ENCODE results near the gene USP7.
"Not testable (repeated sequence)": the region's sequence is repeated elsewhere in the genome, so short reads cannot be mapped to it uniquely, and the experiment has no call there.

The USP7 gene

DNA sequence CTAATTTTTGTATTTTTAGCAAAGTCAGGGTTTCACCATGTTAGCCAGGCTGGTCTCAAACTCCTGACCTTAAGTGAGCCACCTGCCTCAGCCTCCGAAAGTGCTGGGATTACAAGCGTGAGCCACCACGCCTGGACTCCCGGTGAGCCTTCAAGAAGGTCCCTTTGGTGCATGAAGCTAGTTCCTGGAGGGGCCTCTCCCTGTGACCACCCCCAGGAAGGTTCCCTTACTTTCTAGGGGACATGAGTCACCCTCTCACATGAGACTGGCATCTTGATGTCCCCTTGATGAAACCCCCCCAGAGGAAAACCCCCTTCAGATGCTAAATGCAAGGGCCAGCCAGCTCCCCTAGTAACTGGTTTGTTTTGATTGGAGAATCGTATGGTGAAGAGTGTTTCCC, 107.7 kb downstream of the USP7 start:
- DNase-seq, result no peak

DNA sequence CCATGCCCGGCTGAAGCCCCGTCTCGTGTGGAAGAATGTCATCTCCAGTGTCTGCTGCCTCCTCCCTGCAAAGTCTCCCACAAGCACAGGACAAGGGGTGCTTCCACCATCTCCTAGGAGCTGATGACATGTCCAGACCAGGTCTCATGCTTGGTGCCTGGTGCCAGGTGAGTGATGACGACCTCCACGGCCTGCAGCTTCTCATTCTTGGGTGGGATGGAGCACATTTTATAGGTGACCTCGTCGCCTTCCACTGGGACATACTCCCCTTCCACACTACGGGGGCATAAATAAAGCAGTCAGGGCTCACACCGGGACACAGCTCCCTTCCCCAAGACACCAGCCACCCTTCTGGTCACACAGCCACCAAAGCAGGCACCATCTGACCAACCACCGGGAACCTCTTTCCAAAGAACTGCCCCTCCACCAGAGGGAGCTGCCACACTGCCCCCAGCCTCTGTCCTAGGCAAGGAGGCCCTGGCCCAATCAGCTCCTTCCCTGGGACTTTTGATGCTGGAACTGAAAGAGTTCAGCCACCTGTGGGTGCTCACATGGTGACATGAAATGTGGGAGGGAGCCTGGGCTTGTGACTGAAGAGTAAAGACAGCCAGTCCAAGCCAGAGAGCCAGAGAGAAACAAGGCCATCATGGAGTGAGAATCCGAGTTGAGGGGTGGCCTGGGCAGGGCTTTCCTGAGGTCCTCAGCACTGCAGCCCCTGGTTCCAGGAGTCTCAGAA, 108.5 kb downstream of the USP7 start:
- no peak for DNase-seq

- DNase-seq, result no peak
Observed at GRCh38 chr16:8854298-8854948, 109.3 kb downstream of the USP7 start.

- DNase-seq, result no peak
Observed at GRCh38 chr16:8853611-8854010, 110.1 kb downstream of the USP7 start.

DNA sequence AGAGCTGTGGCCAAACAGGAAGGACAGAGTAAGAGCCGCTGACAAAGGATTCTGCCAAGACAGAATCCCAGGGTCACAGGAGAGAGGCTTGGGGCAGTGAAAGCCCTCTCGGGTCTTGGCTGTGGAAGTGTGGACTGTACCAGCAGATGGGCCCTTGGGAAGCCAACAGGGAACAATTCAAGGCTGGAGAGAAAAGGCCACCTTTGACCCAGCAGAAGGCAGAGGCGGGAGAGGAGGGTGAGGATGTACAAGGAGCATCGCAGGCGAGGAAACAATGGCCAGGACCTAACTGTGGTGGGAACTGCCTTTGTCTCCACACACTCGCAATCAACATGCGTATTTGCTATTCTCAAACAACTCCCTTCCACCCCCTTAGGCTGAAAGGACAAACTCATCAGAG, 110.6 kb downstream of the USP7 start:
- DNase-seq, result no peak

GRCh38 chr16:8852534-8852933, 111.2 kb downstream of the USP7 start:
- no peak for DNase-seq

DNA sequence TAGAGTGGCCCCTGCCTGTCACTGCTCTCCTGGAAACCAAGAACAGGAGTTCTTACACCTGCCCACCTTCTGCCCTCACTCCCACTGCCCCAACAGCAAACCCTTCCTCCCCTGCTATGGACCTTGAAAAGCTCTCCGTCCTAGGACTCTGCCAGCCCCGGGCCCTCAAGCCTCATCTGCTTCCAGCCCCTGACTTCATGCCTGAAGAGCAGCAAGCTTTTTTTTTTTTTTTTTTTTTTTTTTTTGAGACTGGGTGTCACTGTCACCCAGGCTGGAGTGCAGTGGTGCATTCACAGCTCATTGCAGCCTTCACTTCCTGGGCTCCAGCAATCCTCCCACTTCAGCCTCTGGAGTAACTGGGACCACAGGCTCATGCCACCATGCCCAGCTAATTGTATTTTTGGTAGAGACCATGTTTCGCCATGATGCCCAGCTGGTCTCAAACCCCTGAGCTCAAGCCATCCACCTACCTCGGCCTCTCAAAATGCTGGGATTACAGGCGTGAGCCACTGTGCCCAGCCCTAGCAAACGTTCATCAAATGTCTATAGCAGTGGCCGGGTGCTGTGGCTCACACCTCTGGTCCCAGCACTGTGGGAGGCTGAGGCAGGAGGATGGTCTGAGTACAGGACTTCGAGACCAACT, 111.8 kb downstream of the USP7 start:
- DNase-seq, result no peak

GRCh38 chr16:8850279-8850885, 113.3 kb downstream of the USP7 start:
- DNase-seq, result no peak

DNA sequence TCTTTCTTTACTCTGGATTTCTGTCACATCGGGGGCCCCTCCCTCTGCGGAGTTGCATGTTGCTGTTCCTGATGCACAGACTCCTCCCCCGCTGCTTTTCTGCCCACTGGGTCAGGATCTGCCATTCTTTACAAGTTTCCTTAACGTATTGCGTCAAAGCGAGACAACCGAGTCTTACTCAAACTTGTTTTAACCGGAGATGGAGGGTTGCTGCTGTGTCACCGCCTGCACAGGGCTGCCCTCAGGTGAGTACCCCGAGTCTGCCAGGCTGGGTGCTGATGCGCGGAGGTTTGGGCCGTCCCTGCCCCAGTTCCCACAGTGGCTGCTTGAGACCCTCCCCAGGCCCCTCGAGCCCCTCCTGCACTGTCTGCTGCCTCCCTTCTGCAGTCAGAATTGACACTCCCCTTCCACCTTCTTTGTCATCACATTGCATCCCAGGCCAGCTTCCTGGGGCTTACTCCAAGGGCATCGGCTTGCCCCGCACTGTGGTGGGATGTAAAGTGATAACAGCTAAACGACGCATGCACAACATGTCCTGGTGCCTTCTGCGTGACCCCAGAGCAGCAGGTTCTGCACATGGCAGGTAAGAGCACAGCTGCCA, 114.2 kb downstream of the USP7 start:
- no peak for DNase-seq

- DNase-seq, result no peak
Observed at GRCh38 chr16:8848939-8849391, 114.7 kb downstream of the USP7 start.

GRCh38 chr16:8848231-8848938, 115.3 kb downstream of the USP7 start:
- no peak for DNase-seq

DNA sequence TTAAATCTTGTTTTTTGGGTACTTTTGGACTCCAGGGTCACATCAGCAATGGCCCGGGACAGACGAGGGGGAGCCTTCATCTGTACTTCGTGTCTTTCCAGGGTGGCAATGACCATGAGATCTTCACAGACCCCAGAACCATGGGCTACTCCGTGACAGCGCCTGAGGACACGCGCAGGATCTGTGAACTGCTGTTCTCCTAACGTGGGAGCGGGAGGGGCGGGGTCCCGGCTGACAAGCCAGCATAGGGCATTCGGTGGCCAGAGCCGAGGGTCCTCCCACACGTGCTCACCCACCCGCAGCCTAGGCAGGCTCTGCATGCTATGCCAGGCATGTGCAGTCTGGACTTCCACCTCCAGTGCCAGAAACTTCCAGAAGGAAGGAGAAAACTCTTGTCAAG, 116.1 kb downstream of the USP7 start:
- no peak for DNase-seq

DNA sequence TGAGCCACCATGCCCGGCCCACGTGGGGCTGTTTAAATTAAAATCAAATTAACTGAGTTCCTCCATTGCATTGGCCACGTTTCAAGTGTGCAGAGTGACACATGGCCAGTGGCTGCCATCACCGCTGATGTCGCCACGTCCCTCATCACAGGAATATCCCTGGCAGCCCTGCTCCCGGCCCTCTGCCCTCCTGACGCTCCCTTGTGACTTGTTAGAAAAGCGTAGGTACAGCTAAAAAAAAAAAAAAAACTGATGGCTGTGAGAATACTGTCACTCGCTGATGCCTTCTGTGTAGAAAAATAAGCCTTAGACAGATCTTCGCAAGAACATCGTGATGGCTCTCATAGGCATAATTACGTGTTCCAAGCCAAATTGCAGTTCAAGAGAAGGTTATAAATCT, 116.6 kb downstream of the USP7 start:
- no peak for DNase-seq

- no peak for DNase-seq
Observed at GRCh38 chr16:8846401-8846932, 117.2 kb downstream of the USP7 start.

DNA sequence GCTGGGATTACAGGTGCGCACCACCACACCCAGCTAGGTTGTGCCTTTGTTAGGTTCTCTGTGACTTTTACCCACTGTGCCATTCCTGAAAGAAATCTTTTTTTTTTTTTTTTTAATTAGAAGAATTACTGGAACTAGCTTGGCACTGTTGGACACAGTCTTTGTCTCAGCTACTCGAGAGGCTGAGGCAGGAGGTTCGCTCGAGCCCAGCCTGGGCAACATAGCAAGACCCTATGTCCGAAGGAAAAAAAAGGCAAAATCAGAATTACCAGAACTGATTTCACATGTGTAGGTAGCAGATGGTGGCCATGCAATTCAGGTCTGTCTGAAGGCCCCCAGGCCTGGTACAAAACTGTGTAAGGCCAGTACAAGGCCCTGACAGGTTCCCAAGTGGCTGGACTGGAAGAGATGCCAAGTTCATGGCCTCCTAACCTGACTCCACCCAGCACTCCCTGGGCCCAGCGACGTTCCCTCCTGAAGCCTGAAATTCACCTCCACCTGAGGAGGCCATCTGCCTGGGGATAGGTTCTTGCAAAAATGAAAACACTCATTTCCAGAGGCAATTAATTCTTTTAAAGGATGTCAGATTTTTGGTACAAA, 117.9 kb downstream of the USP7 start:
- DNase-seq, result no peak

GRCh38 chr16:8843296-8843695, 120.4 kb downstream of the USP7 start:
- DNase-seq, result not testable (repeated sequence)
